Hematopoietic multipotent progenitor cell treated with erythropoietin and hydrocortisone succinate and interleukin-3 and kit ligand, for 17 days (in vitro differentiated cells): ENCODE measurements around the gene C5.

ENCODE experiments used
- DNase-seq: peaks from one replicate; pipeline ENCODE4 v3.0.0-alpha.2; 2015; ENCODE audit warnings: low spot score

The C5 gene

GRCh38 chr9:120924698-120925534 is 125.2 kb downstream of the C5 start:
- no peak for DNase-seq

- no peak for DNase-seq
Measured at GRCh38 chr9:120923620-120924328, 126.3 kb downstream of the C5 start.

- no peak for DNase-seq
Measured at GRCh38 chr9:120922404-120923195, 127.5 kb downstream of the C5 start.

GRCh38 chr9:120921661-120922181 is 128.4 kb downstream of the C5 start:
- DNase-seq, result no peak

GRCh38 chr9:120920806-120921178 is 129.3 kb downstream of the C5 start:
- DNase-seq, result no peak

- DNase-seq, result no peak
Measured at GRCh38 chr9:120919843-120920805, 130.0 kb downstream of the C5 start.

GRCh38 chr9:120918931-120919842 is 130.9 kb downstream of the C5 start:
- no peak for DNase-seq

- no peak for DNase-seq
Measured at GRCh38 chr9:120917929-120918762, 131.9 kb downstream of the C5 start.

- DNase-seq, result no peak
Measured at GRCh38 chr9:120916991-120917880, 132.8 kb downstream of the C5 start.

GRCh38 chr9:120916588-120916987 is 133.5 kb downstream of the C5 start:
- no peak for DNase-seq

- no peak for DNase-seq
Measured at GRCh38 chr9:120915854-120916470, 134.1 kb downstream of the C5 start.

GRCh38 chr9:120914953-120915352 is 135.1 kb downstream of the C5 start:
- DNase-seq, result no peak

GRCh38 chr9:120914396-120914795 is 135.7 kb downstream of the C5 start:
- DNase-seq, result no peak

- DNase-seq, result no peak
Measured at GRCh38 chr9:120913647-120914264, 136.3 kb downstream of the C5 start.

GRCh38 chr9:120912958-120913646 is 137.0 kb downstream of the C5 start:
- no peak for DNase-seq

- DNase-seq, result no peak
Measured at GRCh38 chr9:120911295-120911837, 138.7 kb downstream of the C5 start.
